HPDE6-E6E7 (cell line): ENCODE measurements around the gene CHMP1A.

Source experiments
- DNase-seq: peaks from one replicate; pipeline ENCODE4 v3.0.0; 2011; ENCODE audit warnings: missing footprints; ENCODE audit errors: extremely low spot score

CHMP1A gene

DNA sequence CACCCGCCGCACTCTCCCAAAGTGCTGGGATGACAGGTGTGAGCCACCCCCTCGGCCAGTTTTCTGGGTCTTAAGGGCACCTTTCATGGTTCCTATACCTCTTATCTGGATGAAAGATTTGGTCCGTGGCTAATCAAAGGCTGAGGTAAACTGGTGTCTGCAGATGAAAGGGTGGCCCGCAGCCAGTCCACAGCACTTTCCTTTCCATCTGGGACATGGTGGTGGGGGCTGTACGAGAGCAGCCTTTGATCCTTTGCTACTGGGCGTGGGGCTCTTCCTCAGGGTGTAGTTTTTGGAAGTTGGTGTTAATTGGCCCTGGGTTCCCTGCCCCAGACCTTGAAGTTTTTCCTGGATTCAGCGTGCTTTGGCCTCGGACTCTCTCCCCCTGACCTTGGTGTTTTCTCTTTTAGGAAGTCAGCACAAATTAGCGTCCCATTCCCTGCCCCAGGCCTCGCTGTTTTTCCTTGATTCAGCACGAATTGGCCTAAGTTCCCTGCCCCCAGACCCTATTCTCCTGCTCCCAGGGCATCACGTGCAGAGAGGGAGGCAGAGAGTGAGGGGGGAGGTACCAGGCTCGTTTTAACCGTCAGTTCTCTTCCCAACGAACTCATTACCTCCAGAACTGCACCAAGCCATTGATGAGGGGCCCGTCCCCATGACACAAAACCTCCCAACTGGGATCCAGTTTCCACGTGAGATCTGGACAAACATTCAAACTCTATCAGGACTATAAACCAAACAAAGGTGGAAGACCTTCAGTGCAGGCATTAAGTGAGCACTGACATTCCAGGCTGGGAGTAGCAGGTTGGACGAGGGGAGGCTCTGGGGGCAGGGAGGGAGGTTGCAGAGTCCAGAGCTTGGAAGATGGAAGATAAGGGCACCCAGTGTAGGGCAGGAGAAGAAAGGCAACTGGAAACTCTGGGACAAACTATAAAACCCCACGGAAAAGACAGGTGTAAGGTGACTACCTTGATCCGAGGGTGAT, 32.4 kb downstream of the CHMP1A start:
- no peak for DNase-seq

GRCh38 chr16:89623511-89624261, 33.8 kb downstream of the CHMP1A start:
- DNase-seq: no peak

- no peak for DNase-seq
These were observed 35.7 kb downstream of the CHMP1A start for GRCh38 chr16:89621698-89622409.

- DNase-seq: no peak
These were observed 36.3 kb downstream of the CHMP1A start for GRCh38 chr16:89621136-89621697.

- DNase-seq: no peak
These were observed 37.1 kb downstream of the CHMP1A start for GRCh38 chr16:89620406-89620841.

DNA sequence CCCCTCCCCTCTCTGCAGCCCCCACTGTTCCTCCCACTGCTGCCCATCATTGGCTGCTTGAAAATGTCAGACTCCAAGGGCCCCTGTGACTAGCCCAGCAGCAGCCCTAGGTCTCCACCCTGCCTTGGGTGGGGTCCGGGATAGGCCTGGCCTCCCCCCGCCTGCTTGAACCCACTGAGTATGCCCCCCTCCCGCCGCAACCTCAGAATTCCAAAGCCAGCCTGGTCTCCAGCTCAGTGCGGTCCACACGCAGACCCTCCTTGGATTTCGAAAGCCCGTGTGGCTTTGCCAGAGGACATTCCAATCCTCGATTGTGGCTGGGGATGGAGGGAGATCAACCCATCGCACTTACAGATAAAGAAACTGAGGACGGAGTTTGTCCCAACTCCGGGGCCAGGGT, 37.7 kb downstream of the CHMP1A start:
- DNase-seq: no peak

GRCh38 chr16:89618109-89618998, 39.2 kb downstream of the CHMP1A start:
- DNase-seq: no peak

- no peak for DNase-seq
These were observed 40.5 kb downstream of the CHMP1A start for GRCh38 chr16:89617036-89617435.

DNA sequence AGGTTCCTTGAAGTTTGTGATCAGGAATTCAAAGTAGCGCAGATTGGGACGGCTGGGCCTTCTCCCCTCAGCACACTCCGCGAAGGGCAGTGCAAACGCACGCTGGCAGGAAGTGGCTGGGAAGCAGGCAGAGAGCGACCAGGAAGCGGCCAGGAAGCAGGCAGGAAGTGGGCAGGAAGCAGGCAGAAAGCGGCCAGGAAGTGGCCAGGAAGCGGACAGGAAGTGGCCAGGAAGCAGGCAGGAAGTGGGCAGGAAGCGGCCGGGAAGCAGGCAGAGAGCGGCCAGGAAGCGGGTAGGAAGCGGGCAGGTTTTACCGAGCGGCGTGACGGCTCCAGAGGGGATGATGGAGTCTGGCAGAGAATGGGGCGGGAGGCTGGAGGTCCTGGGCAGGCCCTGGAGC, 40.9 kb downstream of the CHMP1A start:
- no peak for DNase-seq

- no peak for DNase-seq
These were observed 41.9 kb downstream of the CHMP1A start for GRCh38 chr16:89615596-89616090.

- no peak for DNase-seq
These were observed 42.3 kb downstream of the CHMP1A start for GRCh38 chr16:89615176-89615575.

- no peak for DNase-seq
These were observed 43.5 kb downstream of the CHMP1A start for GRCh38 chr16:89613954-89614459.

GRCh38 chr16:89613231-89613953, 44.1 kb downstream of the CHMP1A start, which contains the start of gene DPEP1:
Gene DPEP1, plus strand, starts transcription at chr16:89613642. Its CDS starts 16,769 bp downstream, at chr16:89630411.
- no peak for DNase-seq

- no peak for DNase-seq
These were observed 44.9 kb downstream of the CHMP1A start for GRCh38 chr16:89612415-89613166.

DNA sequence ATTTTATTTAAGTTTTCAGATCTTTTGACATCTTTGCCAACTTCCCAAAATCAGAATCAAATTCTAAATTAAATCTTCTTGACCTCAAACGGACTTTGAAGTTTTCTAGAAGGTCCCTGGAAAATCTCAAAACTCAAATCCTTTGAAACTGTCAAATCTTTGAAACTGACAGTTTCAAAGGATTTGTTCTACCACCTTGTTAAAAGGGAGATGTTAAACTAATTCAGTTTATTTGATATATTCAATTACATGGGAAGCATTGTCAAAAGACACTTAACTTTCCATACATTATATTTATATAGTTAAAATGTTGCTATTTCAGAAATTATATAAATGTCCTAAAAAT, 47.4 kb downstream of the CHMP1A start:
- DNase-seq: no peak

DNA sequence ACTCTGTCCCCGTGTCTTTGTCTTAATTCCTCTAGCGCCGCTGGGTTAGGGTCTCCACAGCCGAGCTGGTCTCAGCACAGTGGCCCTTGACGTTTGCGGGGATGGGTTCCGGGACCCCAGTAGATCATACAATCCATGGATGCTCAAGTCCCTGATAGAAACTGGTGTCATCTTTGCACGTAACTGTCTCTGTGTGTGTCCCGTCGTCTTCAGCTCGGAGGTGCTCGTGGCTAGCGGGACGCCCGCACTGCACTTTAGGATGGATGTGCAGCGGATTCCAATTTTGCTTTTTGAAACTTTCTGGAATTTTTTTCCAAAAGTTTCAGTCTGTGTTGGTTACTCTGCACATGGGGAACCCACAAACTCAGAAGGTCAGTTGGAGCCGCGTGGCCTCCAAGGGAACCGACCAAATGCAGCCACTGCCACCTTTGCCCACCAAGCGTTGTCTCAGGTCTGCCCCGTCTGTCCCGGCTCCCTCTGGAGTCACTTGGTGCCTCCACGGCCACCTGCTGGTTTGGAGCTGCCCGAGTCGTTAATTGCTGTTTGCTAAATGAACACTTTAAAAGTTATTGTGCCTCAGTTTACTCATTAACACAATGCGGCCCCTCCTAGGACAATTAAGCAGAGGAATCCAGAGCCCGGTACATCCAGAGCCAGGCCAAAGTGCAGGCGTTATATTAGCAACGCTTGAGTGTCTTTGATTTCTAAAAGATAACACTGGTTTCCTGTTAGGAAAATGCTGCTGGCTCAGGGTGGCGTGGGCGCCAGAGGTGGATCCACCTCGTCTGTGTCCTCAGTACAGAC, 49.4 kb downstream of the CHMP1A start:
- no peak for DNase-seq

- no peak for DNase-seq
These were observed 50.1 kb downstream of the CHMP1A start for GRCh38 chr16:89607453-89607852.

GRCh38 chr16:89606006-89606405, 51.5 kb downstream of the CHMP1A start:
- no peak for DNase-seq
